Measurements from ENCODE around the gene HLCS.

Gene HLCS

GRCh38 chr21:36706951-36707762 lies 259.3 kb downstream of the HLCS start:
- Histone ChIP-seq H3K27me3 (peaks cover 100% of the 10 kb centered on the region), H3K27ac (no peak overlapping the region)
- TF ChIP-seq CTCF (IDR thresholded peaks at IDR 0.05): no peak

GRCh38 chr21:36706482-36706852 lies 260.0 kb downstream of the HLCS start:
- no peak for TF ChIP-seq CTCF (IDR thresholded peaks at IDR 0.05)
- Histone ChIP-seq H3K27me3 (peaks cover 100% of the 10 kb centered on the region), H3K36me3 (no peaks in the 10 kb centered on the region), H3K9me3 (no peaks in the 10 kb centered on the region), H3K4me3 (ENCODE audit: low read depth in 1 of 2, low read length in 1 of 2) (no peak overlapping the region), H3K27ac (no peak overlapping the region), H3K4me1 (ENCODE audit: control insufficient read depth in 1 of 2, insufficient read depth in 1 of 2, low read depth in 1 of 2, low read length in 1 of 2) (no peaks in the 10 kb centered on the region)

More at GRCh38 chr21:36706951-36707762, 259.3 kb downstream of the HLCS start:
- H3K4me1 ChIP-seq (ENCODE audit: control insufficient read depth in 1 of 2, insufficient read depth in 1 of 2, low read depth in 1 of 2, low read length in 1 of 2): no peaks in the 10 kb centered on the region
- H3K4me3 ChIP-seq (ENCODE audit: low read depth in 1 of 2, low read length in 1 of 2): no peak overlapping the region
- no peaks in the 10 kb centered on the region for H3K9me3 ChIP-seq
- H3K36me3 ChIP-seq: no peaks in the 10 kb centered on the region

GRCh38 chr21:36705679-36706481 lies 260.6 kb downstream of the HLCS start:
- peaks cover 100% of the 10 kb centered on the region for H3K27me3 ChIP-seq
- no peak overlapping the region for H3K4me3 ChIP-seq (ENCODE audit: low read depth in 1 of 2, low read length in 1 of 2)
- no peaks in the 10 kb centered on the region for H3K4me1 ChIP-seq (ENCODE audit: control insufficient read depth in 1 of 2, insufficient read depth in 1 of 2, low read depth in 1 of 2, low read length in 1 of 2)

GRCh38 chr21:36704958-36705678 lies 261.4 kb downstream of the HLCS start:
- Histone ChIP-seq H3K9me3 (no peaks in the 10 kb centered on the region), H3K27me3 (peaks cover 100% of the 10 kb centered on the region), H3K27ac (no peak overlapping the region), H3K4me3 (ENCODE audit: low read depth in 1 of 2, low read length in 1 of 2) (no peak overlapping the region), H3K36me3 (no peaks in the 10 kb centered on the region), H3K4me1 (ENCODE audit: control insufficient read depth in 1 of 2, insufficient read depth in 1 of 2, low read depth in 1 of 2, low read length in 1 of 2) (no peaks in the 10 kb centered on the region)
- no peak for TF ChIP-seq CTCF (IDR thresholded peaks at IDR 0.05)

More at GRCh38 chr21:36705679-36706481, 260.6 kb downstream of the HLCS start:
- H3K27ac ChIP-seq: no peak overlapping the region
- H3K36me3 ChIP-seq: no peaks in the 10 kb centered on the region
- no peak for TF ChIP-seq CTCF (IDR thresholded peaks at IDR 0.05)
- no peaks in the 10 kb centered on the region for H3K9me3 ChIP-seq

- Histone ChIP-seq H3K27me3 (peaks cover 100% of the 10 kb centered on the region), H3K4me1 (ENCODE audit: control insufficient read depth in 1 of 2, insufficient read depth in 1 of 2, low read depth in 1 of 2, low read length in 1 of 2) (no peaks in the 10 kb centered on the region), H3K36me3 (no peaks in the 10 kb centered on the region), H3K27ac (no peak overlapping the region), H3K4me3 (ENCODE audit: low read depth in 1 of 2, low read length in 1 of 2) (no peak overlapping the region), H3K9me3 (no peaks in the 10 kb centered on the region)
- TF ChIP-seq CTCF (IDR thresholded peaks at IDR 0.05): no peak
Observed at GRCh38 chr21:36704281-36704957, 262.1 kb downstream of the HLCS start.
